GM12878 (cell line): ENCODE data around the gene MAP2K1.

Source experiments
- CREB1 ChIP-seq: IDR thresholded peaks from 2 replicates; pipeline ENCODE4 v1.6.1; 2012; ENCODE audit warnings: low read depth, mild to moderate bottlenecking, inconsistent platforms
- EP300 ChIP-seq, 2 experiments: fragments of 150-350 bp in 1 of 2; IDR thresholded peaks; 2 replicates each; pipeline ENCODE4 v1.6.1; 2011 to 2012; ENCODE audit warnings: low read depth in 2 of 2, low read length in 2 of 2, borderline replicate concordance in 1 of 2, improper control_type of control experiment in 1 of 2, inconsistent platforms in 1 of 2; ENCODE audit not compliant: control insufficient read depth in 1 of 2
- ETV6 ChIP-seq, 2 experiments: fragments of 450-650 bp in 1 of 2; IDR thresholded peaks in 1 of 2; conservative IDR thresholded peaks in 1 of 2; 2 replicates each; pipeline ENCODE4 v1.6.1; 2014; ENCODE audit warnings: antibody characterized with exemption in 1 of 2, borderline replicate concordance in 1 of 2, low read depth in 1 of 2, mild to moderate bottlenecking in 1 of 2, moderate library complexity in 1 of 2
- MXI1 ChIP-seq: fragments of 150-350 bp; IDR thresholded peaks from 2 replicates; pipeline ENCODE4 v1.6.1; 2011; ENCODE audit warnings: low read depth, mild to moderate bottlenecking, inconsistent platforms, low read length, improper control_type of control experiment
- NR2C1 ChIP-seq: fragments of 450-650 bp; IDR thresholded peaks from 2 replicates; pipeline ENCODE4 v1.6.1; 2017; ENCODE audit warnings: antibody characterized with exemption, mild to moderate bottlenecking, moderate library complexity
- RELA ChIP-seq: fragments of 450-650 bp; IDR thresholded peaks from 2 replicates; pipeline ENCODE4 v1.8.0; 2014; ENCODE audit warnings: borderline replicate concordance; ENCODE audit not compliant: partially characterized antibody
- SP1 ChIP-seq: IDR thresholded peaks from one replicate; pipeline ENCODE4 v1.6.1; 2011; ENCODE audit warnings: low read depth, low read length
- STAT1 ChIP-seq: fragments of 450-650 bp; conservative IDR thresholded peaks from 2 replicates; pipeline ENCODE4 v1.6.1; 2014; ENCODE audit warnings: antibody characterized with exemption, mild to moderate bottlenecking
- TF ChIP-seq, protein P1 (sequence below): fragments of 450-650 bp; formaldehyde crosslinking; IDR thresholded peaks from 2 replicates; pipeline ENCODE4 v1.4.0; 2020; ENCODE audit warnings: mild to moderate bottlenecking, moderate library complexity
- TF ChIP-seq, protein P2 (sequence below), 3 experiments: IDR thresholded peaks in 2 of 3; conservative IDR thresholded peaks in 1 of 3; 2 replicates each; pipeline ENCODE4 v1.5.1; 2011; ENCODE audit warnings: low read depth in 3 of 3, low read length in 3 of 3, mild to moderate bottlenecking in 3 of 3, control low read depth in 2 of 3, moderate library complexity in 2 of 3, inconsistent platforms in 1 of 3, mixed read lengths in 1 of 3; ENCODE audit not compliant: control insufficient read depth in 2 of 3, insufficient read depth in 1 of 3; ENCODE audit errors: extremely low read depth in 1 of 3

DNA sequence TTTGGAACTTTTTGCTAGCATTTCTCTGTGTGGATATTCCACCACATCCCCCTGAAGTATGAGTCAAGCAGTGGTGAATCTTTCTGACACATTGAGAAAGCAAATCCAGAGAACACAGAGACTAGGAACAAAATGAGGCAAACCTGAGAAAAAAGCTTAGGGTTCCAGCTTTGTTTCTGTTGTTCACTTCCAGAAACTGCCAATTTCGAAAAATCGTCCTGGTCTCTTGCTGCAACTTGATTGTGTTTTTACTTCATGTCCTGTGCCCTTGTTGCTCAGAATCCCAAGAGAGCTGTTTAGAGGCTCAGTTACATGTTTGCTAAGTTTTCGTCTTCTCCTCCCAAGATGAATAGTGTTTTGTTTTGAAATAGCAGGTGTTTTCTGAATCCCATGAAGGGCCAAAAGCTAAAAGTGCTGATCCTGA lies 13.7 kb downstream of the MAP2K1 start:
- TF ChIP-seq CREB1 (no peak), EP300 (IDR thresholded peaks at IDR 0.05; ENCODE audit: borderline replicate concordance in 1 of 2, control insufficient read depth in 1 of 2, low read depth in 2 of 2, low read length in 2 of 2) (no peak), SP1 (no peak), ETV6 (conservative IDR thresholded peaks at IDR 0.05 in 1 of 2, IDR thresholded peaks at IDR 0.05 in 1 of 2; ENCODE audit: borderline replicate concordance in 1 of 2, low read depth in 1 of 2) (no peak), STAT1 (no peak), RELA (no peak), MXI1 (no peak), NR2C1 (no peak)
- TF ChIP-seq, protein P1, sequence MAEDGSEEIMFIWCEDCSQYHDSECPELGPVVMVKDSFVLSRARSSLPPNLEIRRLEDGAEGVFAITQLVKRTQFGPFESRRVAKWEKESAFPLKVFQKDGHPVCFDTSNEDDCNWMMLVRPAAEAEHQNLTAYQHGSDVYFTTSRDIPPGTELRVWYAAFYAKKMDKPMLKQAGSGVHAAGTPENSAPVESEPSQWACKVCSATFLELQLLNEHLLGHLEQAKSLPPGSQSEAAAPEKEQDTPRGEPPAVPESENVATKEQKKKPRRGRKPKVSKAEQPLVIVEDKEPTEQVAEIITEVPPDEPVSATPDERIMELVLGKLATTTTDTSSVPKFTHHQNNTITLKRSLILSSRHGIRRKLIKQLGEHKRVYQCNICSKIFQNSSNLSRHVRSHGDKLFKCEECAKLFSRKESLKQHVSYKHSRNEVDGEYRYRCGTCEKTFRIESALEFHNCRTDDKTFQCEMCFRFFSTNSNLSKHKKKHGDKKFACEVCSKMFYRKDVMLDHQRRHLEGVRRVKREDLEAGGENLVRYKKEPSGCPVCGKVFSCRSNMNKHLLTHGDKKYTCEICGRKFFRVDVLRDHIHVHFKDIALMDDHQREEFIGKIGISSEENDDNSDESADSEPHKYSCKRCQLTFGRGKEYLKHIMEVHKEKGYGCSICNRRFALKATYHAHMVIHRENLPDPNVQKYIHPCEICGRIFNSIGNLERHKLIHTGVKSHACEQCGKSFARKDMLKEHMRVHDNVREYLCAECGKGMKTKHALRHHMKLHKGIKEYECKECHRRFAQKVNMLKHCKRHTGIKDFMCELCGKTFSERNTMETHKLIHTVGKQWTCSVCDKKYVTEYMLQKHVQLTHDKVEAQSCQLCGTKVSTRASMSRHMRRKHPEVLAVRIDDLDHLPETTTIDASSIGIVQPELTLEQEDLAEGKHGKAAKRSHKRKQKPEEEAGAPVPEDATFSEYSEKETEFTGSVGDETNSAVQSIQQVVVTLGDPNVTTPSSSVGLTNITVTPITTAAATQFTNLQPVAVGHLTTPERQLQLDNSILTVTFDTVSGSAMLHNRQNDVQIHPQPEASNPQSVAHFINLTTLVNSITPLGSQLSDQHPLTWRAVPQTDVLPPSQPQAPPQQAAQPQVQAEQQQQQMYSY (CRISPR knock-in tag), result no peak
- TF ChIP-seq, protein P2, sequence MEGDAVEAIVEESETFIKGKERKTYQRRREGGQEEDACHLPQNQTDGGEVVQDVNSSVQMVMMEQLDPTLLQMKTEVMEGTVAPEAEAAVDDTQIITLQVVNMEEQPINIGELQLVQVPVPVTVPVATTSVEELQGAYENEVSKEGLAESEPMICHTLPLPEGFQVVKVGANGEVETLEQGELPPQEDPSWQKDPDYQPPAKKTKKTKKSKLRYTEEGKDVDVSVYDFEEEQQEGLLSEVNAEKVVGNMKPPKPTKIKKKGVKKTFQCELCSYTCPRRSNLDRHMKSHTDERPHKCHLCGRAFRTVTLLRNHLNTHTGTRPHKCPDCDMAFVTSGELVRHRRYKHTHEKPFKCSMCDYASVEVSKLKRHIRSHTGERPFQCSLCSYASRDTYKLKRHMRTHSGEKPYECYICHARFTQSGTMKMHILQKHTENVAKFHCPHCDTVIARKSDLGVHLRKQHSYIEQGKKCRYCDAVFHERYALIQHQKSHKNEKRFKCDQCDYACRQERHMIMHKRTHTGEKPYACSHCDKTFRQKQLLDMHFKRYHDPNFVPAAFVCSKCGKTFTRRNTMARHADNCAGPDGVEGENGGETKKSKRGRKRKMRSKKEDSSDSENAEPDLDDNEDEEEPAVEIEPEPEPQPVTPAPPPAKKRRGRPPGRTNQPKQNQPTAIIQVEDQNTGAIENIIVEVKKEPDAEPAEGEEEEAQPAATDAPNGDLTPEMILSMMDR (IDR thresholded peaks at IDR 0.05 in 2 of 3, conservative IDR thresholded peaks at IDR 0.05 in 1 of 3; ENCODE audit: control insufficient read depth in 2 of 3, extremely low read depth in 1 of 3, insufficient read depth in 1 of 3, low read depth in 3 of 3, low read length in 3 of 3), result no peak
